DND-41 (cell line): ENCODE measurements around the gene DDX4.
"Not testable (repeated sequence)": the region's sequence is repeated elsewhere in the genome, so short reads cannot be mapped to it uniquely, and the experiment has no call there.

Experiments
- ATAC-seq: fragments of 200-7000 bp; cut with Tn5 transposase; 3 replicates; pipeline ENCODE4 v1.9.1; 2021; ENCODE audit warnings: low read depth; ENCODE audit not compliant: insufficient read depth
- DNase-seq: peaks from one replicate; pipeline ENCODE4 v3.0.0-alpha.2; 2020
- H2AFZ ChIP-seq: 2 replicates; pipeline ENCODE4 v1.6.0; 2012; ENCODE audit warnings: low read depth, low read length
- H3K27ac ChIP-seq: 2 replicates; pipeline ENCODE4 v1.5.1; 2012; ENCODE audit warnings: low read length, inconsistent platforms
- H3K27me3 ChIP-seq: fragments of 200-600 bp; sonication (generic); 2 replicates; pipeline ENCODE4 v1.6.0; 2012; ENCODE audit warnings: low read length, mild to moderate bottlenecking, inconsistent platforms; ENCODE audit not compliant: insufficient read depth, poor library complexity
- H3K36me3 ChIP-seq: 2 replicates; pipeline ENCODE4 v1.5.1; 2012; ENCODE audit warnings: low read length, inconsistent platforms; ENCODE audit not compliant: insufficient read depth
- H3K4me1 ChIP-seq: 2 replicates; pipeline ENCODE4 v1.5.1; 2012; ENCODE audit warnings: mild to moderate bottlenecking, low read length; ENCODE audit not compliant: insufficient read depth
- H3K4me2 ChIP-seq: 2 replicates; pipeline ENCODE4 v1.6.0; 2012; ENCODE audit warnings: mild to moderate bottlenecking, moderate library complexity, low read length, inconsistent platforms; ENCODE audit not compliant: insufficient read depth
- H3K4me3 ChIP-seq, 2 experiments: fragments of 200-600 bp in 1 of 2; shearing (Covaris generic) in 1 of 2; 2 replicates each; pipeline ENCODE4 v1.5.1; 2012 to 2016; ENCODE audit warnings: inconsistent platforms in 2 of 2, low read length in 2 of 2, mild to moderate bottlenecking in 2 of 2, low read depth in 1 of 2, moderate library complexity in 1 of 2
- H3K79me2 ChIP-seq: 2 replicates; pipeline ENCODE4 v1.6.0; 2012; ENCODE audit warnings: low read length, inconsistent platforms; ENCODE audit not compliant: insufficient read depth
- H3K9ac ChIP-seq: 2 replicates; pipeline ENCODE4 v1.6.0; 2012; ENCODE audit warnings: low read depth, mild to moderate bottlenecking, inconsistent platforms, low read length, moderate library complexity
- H3K9me3 ChIP-seq: 2 replicates; pipeline ENCODE4 v1.5.1; 2012; ENCODE audit warnings: low read length, moderate library complexity, mild to moderate bottlenecking, inconsistent platforms; ENCODE audit not compliant: insufficient read depth, severe bottlenecking
- H4K20me1 ChIP-seq: 2 replicates; pipeline ENCODE4 v1.6.0; 2012; ENCODE audit warnings: low read length; ENCODE audit not compliant: insufficient read depth
- CTCF ChIP-seq: IDR thresholded peaks from 2 replicates; pipeline ENCODE4 v1.5.1; 2012; ENCODE audit warnings: borderline replicate concordance, low read length, moderate library complexity, mild to moderate bottlenecking; ENCODE audit not compliant: poor library complexity, severe bottlenecking; ENCODE audit errors: extremely low read depth
- EZH2 ChIP-seq: IDR thresholded peaks from 3 replicates; pipeline ENCODE4 v1.6.1; 2012; ENCODE audit warnings: borderline replicate concordance, low read depth, mild to moderate bottlenecking, moderate library complexity, low read length, inconsistent platforms; ENCODE audit not compliant: severe bottlenecking

DDX4 gene

GRCh38 chr5:55714749-55715148, 23.1 kb upstream of the DDX4 start:
- Histone ChIP-seq H3K27ac (no peak overlapping the region), H3K4me1 (peaks cover 20% of the 10 kb centered on the region), H2AFZ (no peak overlapping the region; the same call in 1 of the 2 replicates), H3K36me3 (no peaks in the 10 kb centered on the region), H3K4me2 (no peak overlapping the region), H3K9me3 (no peaks in the 10 kb centered on the region), H3K4me3 (no peak overlapping the region), H4K20me1 (no peaks in the 10 kb centered on the region), H3K27me3 (no peaks in the 10 kb centered on the region), H3K79me2 (peaks cover 18% of the 10 kb centered on the region), H3K9ac (no peak overlapping the region)
- ATAC-seq = no peak
- TF ChIP-seq CTCF (no peak), EZH2 (no peak)
- DNase-seq = no peak

GRCh38 chr5:55715519-55716078, 22.3 kb upstream of the DDX4 start:
- no peak for DNase-seq
- TF ChIP-seq EZH2 = no peak
- TF ChIP-seq CTCF = no peak
- ATAC-seq = no peak

DNA sequence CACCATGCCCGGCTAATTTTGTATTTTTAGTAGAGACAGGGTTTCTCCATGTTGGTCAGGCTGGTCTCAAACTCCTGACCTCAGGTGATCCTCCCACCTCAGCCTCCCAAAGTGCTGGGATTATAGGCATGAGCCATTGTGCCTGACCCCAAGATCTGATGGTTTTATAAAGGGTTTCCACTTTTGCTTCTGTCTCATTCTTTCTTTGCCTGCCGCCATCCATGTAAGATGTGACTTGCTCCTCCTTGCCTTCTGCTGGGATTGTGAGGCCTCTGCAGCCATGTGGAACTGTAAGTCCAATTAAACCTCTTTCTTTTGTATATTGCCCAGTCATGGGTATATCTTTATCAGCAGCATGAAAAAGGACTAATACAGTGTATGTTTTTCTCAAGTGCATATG, 18.8 kb upstream of the DDX4 start:
- DNase-seq = not testable (repeated sequence)

More at GRCh38 chr5:55715519-55716078, 22.3 kb upstream of the DDX4 start:
- H3K27me3 ChIP-seq = no peaks in the 10 kb centered on the region
- no peaks in the 10 kb centered on the region for H3K36me3 ChIP-seq
- H3K79me2 ChIP-seq = peaks cover 15% of the 10 kb centered on the region
- no peaks in the 10 kb centered on the region for H4K20me1 ChIP-seq
- no peak overlapping the region for H3K4me3 ChIP-seq
- no peak overlapping the region; the same call in 1 of the 2 replicates for H3K9ac ChIP-seq
- no peak overlapping the region for H3K27ac ChIP-seq
- peaks cover 20% of the 10 kb centered on the region for H3K4me1 ChIP-seq
- no peak overlapping the region for H2AFZ ChIP-seq
- no peaks in the 10 kb centered on the region for H3K9me3 ChIP-seq
- no peak overlapping the region for H3K4me2 ChIP-seq

GRCh38 chr5:55720188-55720703, 17.6 kb upstream of the DDX4 start:
- Histone ChIP-seq H3K27me3 (no peaks in the 10 kb centered on the region), H3K4me3 (no peak overlapping the region), H3K4me2 (no peak overlapping the region), H3K27ac (no peak overlapping the region), H2AFZ (no peak overlapping the region), H3K4me1 (no peaks in the 10 kb centered on the region), H3K36me3 (no peaks in the 10 kb centered on the region), H3K9me3 (no peaks in the 10 kb centered on the region), H3K79me2 (no peaks in the 10 kb centered on the region), H4K20me1 (no peaks in the 10 kb centered on the region), H3K9ac (no peak overlapping the region)
- no peak for ATAC-seq
- TF ChIP-seq EZH2 = no peak
- no peak for DNase-seq

More for the DNA sequence above, 18.8 kb upstream of the DDX4 start:
- H3K27me3 ChIP-seq, H3K9ac ChIP-seq, H2AFZ ChIP-seq, H3K27ac ChIP-seq, H3K36me3 ChIP-seq, H4K20me1 ChIP-seq, H3K4me3 ChIP-seq, H3K4me2 ChIP-seq, ATAC-seq, H3K4me1 ChIP-seq, H3K9me3 ChIP-seq, H3K79me2 ChIP-seq: not testable (repeated sequence)
